LHCN-M2 (cell line): ENCODE results near the gene CTIF. TPM values are rescaled to one million over a fixed set of nuclear protein-coding genes. Genes with fewer than 3 reads are reported as not detected.

Experiments
- DNase-seq: peaks from one replicate; pipeline ENCODE4 v3.0.0-alpha.2; 2012; ENCODE audit warnings: low read depth
- total RNA-seq: library from RNA; depleted of rRNA; stranded (reverse); fragments of >200 nt; gene quantifications from 2 replicates; pipeline ENCODE4 v1.2.3, GENCODE V29; 2014

CTIF gene
- total RNA-seq, 1 experiment from 2014 or later, result 18.1 TPM

DNA sequence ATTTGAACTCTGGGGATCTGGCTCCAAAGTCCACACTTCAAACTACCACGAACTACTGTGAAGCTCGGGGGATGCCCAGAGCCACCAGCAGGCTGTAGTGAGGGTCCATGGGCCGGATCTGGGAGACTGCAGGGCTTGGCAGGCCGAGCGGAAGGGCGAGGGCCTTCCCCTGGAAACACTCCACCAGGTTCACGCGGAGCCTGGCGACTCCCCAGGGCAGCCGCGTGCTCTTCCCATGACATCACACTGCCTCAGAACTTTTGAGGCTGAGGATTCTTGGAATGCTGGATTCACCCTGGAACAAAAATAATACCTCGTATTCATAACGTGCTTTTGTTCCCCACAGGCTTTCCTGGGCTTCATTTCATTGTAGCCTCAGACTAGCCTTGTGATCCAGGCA, 210.9 kb downstream of the CTIF start:
- peak; percentile 72 for DNase-seq

DNA sequence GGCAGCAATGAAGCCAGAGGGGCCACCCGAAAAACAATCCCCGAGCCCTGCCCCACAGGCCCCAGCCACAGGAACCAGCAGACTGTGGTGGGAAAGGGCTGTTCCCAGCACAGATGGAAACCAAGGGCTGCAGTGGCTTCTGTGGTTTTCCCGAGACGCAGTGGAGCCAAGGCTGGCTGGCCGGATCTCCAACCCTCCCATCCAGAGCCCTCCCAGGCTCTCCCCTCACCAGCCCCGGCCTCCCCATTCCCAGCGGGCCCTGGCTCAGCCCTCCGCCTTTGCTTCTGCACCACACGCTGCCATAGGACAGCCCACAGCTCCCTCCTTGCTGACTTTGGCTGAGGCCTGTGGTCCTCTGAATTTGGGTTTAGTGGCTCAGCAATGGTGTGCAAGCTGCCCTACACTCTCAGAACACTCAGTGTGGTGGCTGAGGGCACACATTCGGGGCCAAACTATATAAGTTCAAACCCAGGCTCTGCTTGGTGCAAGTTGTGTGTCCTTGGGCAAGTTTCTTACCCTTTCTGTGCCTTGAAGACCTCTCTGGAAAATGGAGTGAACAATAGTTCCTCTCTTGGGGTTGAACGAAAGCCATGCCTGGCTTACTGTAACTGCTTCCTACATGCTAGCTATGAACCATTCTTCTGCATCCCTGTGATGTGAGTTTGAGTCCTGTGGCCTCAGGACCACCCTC, 211.8 kb downstream of the CTIF start:
- DNase-seq, result peak; percentile 72

DNA sequence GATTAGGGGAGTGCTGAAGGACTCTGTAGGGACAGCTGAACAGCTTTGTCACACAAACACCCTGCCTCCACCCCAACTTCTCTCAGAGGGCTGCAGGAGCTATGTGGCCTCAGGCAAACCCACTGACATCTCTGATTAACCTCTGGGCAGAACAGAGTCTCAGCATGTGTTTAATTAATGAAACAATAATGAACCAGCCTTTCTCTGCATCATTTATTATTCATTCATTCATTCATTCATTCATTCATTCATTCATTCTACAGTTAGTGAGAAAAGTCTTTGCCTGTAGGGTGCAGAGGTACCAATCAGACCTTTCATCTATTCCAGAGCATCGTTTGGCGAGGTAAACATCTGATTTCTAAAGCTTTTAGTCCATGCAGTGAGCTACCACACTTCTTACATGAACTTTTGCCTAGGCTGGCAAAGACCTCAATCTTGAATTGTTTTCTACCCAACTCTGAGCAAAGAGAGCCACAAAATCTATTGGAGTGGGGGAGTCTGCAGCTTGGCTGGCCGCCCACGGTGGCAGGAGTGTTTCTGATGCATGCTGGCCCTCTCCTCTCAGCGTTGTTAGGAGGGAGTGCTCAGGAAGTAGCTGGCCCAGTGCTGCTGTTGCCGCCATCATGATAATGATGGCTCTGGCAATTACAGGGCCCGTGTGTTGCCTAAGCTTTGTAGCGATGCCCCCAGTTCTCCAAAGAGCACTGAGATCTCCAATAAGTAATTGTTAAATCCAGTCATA, 213.1 kb downstream of the CTIF start:
- DNase-seq, result no peak

DNA sequence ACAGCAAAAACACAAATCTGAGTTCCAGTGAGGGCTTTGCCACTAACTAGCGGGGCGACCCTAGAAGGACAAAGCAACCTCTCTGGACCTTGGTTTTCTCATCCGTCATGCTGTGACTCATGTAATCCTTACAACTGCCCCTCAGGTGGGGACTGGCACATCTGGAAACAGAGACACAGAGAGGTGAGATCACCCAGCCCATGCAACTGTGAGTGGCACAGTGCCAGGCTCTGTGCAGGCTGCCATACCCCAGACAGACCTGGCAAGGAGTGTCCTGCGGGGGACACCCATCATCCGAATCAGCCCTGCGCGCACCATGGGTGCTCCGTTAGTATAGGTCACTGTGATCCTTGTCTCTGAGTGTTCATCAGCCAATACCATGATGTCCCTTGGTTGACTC, 213.6 kb downstream of the CTIF start:
- no peak for DNase-seq

DNA sequence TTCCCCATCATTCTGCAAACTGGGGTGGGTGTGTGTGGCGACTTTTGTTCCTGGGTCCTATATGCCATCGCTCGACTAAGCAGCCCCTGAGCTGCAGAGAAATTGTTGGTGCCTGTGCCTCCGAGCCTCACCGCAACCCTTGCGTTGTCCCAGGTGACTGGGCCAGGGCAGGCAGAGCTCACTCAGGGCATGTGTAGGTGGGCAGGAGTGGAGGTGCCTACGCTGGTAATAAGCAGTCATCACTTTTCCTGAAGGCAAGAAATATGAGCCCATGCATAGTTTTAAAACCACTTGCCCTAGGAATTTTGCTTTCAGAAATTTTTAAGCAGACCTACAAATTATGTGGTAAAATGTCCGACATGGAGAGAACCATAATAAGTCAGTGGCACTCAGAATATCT, 214.1 kb downstream of the CTIF start:
- no peak for DNase-seq

DNA sequence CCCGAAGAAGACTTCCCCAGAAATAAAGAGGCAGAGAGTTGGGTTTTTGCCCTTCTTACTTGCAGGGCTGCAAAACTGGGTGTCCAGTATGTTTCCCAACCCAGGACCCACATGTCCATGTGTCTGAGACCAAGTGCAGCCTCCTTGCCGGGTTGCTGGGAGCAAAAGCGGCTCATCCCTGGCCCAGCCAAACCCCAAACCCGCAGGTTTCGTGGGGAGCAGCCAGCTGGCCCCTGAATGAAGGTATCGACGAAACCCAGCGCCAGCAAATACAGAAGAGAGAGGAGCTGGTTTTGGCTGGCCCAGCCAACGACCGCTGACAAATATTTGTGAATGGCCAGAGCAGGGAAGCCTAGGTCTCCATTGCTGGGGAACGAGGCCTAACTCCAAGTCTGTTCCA, 214.9 kb downstream of the CTIF start:
- DNase-seq, result no peak

DNA sequence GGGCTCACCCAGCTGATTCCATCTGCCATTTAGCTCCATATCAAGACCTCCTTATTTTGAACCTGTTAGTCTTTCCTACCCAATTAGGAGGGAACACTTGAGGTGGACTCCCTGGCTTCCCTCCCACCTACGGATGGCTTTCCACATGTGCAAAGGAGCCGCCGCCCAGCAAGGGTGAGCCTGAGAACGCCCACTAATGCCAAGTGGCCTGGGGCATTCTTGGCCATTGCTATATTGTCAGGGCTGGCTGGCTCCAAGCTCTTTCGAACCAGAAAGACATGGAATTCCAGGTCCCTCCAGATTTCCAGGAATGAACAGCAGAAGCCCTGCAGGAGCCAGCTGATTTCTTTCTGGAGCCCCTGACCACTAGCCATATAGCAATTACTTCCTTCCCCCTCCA, 215.7 kb downstream of the CTIF start:
- DNase-seq, result no peak

DNA sequence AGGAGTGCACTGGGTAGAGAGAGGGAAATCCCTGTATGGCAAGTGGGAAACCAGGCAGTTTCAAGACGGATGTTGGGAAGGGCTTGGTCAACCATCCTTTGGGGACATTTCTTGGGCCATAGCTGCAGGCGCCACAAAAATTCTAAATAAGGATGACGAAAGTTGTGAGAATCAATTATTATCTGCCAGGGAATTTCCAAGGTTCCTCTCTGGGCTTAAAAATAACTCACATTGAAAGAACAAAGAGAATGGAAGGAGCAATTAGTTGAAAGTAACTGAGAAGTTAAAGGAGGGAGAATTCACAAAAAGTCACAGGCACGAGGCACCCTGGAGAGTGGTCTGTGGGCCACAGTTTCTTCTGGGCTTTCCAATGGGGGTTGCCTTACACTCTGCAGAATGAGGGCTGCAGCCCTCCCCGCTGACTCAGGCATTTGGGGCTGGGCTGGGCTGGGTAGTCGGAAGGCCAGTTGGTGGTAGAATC, 216.2 kb downstream of the CTIF start:
- no peak for DNase-seq

DNA sequence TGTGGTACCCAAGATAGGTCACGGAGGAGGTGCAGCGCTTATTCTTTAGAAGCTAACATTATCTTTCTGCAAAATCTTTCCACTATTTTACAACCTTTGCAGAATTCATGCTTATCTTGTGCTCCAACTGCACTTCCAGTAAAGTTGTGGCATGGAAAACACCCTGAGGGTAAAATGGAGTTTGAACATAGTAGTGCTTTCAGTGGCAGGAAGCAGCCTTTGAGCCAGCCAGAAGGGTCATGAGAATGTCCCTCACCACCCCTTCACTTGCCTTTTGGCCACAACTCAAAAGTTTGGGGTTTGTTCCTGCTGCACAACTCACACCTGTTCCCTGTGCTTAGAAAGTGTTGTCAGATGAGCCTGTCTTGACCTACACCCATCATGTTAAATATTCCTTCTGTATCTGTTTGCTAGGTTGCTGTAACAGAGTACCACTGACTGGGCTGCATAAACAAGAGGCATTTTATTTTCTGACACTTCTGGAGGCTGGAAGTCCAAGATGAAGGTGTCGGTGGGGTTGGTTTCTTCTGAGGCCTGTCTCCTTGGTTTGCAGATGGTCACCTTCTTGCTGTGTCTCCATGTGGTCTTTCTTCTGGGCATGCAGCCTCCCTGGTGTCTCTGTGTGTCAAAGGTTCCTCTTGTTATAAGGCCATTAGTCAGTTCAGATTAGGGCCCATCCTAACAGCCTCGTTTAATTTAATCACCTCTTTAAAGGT, 217.8 kb downstream of the CTIF start:
- no peak for DNase-seq

DNA sequence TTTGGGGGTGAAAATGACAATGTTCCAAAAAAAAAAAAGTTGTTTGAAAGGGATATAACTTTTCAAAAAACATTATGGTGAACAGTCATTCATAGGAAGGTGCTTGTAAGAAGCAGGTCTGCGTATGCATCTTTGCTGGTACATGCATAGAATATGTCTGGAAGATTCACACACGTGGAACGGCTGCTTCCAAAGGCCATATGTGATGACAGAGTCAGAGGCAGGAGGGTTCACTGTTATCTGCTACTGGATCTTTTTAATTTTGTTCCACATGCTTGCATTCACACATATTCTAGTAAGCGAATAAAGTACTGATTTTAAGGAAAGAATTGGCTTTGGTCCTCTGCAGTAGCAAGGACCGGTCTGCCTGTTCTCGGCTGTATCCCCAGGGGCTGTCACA, 218.5 kb downstream of the CTIF start:
- no peak for DNase-seq

DNA sequence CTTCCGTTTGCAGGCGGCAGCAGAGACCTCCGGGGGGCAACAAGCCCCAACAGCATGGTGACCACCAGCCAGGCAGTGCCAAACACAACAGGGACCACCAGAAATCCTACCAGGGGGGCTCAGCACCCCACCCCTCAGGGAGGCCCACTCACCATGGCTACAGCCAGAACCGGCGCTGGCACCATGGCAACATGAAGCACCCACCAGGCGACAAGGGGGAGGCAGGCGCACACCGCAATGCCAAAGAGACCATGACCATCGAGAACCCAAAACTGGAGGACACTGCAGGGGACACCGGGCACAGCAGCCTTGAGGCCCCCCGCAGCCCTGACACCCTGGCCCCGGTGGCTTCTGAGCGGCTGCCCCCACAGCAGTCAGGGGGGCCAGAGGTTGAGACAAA, 219.1 kb downstream of the CTIF start:
- DNase-seq, result no peak

DNA sequence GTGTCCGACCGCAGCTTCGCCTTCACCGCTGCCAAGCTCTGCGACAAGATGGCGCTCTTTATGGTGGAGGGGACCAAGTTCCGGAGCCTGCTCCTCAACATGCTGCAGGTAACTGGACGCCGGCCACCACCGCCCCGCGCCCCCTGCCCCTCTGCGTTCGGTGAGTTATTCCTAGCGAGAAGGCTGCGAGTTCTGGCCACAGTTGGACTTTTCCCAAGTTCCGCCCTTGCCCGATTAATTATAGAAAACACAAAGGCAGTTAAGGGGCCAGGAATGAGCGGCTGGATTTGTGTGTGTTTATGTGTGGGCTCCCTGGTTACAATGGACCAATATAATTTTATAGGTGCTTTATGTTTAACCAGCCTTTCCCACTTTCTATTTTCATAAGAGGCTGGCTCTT, 222.8 kb downstream of the CTIF start:
- no peak for DNase-seq

DNA sequence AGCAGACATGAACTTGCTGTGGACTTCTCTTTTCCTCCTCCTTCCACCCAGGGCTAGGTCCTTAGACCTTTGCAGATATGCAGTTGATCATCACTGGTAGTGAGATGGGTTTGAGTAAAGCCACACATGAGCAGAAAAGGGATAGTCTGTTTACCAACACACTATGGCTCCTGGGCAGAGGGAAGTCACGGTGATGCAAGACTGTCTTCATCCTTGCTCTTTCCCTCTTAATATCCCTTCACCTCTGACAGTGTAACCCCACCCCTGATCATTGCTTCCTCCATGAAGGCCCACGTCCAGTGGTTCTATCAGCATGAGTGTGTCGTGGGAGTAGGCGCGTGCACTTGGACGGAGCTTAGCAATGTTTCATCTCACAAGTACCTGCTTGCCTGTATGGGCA, 223.2 kb downstream of the CTIF start:
- DNase-seq, result no peak

DNA sequence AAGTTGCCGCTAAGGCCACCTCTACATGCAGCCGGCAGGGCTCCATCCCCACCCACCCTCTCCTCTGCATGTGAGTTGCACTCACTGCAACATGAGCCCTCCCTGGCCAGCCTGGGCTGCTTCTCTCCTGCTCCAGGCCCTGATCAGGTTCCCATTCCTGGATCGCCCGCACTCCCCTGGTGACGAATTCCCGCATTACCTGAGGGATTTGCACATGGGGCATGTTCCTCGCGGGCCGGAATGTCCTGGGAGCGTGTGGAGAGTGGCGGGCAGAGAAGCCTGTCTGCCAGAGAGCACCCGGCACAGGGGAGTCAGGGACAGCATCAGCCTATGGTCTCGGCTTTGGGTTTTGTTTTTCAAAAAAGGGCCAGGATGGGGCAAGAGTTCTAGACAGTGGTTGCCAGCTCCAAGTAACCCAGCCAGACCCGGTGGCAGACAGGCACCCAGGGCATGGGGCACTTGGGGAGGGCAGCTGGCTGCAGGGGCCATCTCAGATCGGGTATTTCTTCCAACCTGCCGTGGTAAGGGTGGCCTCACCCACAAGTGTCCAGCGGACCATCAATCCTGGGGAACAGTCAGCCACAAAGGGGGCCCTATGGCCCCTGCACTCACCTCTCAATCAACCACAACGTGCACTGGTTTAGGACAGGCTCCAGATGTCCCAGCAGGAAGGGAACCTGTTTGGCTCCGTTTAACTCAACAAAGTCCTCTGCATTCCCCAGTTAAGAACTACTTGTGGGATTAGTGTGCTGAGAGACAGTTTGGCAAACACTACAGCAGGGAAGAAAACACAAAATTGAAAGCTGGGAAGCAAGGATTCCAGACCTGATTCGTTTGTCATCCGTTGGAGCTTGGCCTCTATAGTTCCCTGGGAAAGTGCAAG, 224.2 kb downstream of the CTIF start:
- DNase-seq, result no peak

DNA sequence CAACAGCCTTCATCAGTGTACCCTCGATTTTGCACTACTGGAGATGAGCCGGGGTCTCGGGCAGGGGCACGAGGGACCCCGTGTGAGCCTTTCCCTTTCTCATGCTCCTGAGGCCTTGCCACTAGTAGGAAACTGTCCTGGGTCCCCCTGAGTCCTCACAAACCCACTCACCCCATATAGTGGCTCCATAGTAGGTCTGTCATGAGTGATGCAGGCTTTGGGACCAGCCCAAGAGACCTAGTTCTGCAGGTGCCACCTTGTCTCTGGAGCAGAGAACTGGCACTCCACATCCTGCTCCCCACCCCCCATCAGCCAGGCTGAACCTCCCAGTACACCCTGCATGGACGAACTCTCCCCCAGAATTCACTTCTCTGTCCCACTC, 224.9 kb downstream of the CTIF start:
- DNase-seq, result no peak

DNA sequence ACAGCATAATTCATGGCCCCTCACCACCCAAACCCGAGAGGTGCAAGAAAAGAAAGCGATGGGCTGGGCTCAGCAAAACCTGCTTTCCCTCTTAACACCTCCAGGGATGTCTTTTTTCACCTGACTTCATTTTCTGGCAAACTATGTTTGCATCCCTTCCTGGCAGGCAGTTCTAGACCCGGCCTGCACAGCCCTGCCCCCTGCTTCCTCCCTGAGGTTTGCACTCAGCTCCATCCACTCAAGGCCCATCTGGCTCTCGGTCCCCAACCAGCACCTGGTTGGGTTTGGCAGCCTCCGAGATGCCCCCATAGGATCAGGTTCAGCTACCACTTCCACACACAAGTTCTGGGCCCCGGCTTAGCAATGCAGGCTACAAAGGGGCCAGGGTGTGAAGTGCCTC, 226.2 kb downstream of the CTIF start:
- no peak for DNase-seq

DNA sequence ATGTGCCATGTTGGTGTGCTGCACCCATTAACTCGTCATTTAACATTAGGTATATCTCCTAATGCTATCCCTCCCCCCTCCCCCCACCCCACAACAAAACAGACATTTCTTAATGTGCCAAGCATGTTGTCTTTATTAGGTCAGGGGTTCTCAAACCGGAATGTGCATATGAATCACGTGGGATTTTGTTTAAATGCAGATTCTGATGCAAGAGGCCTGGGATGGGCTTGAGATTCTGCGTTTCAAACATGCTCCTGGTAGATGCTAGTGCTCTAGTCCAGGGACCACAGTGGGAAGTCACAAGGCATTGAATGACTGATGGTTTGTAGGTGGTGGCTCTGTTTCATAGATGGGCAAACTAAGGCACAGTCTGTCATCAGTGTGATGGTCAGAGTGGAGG, 227.2 kb downstream of the CTIF start:
- no peak for DNase-seq

DNA sequence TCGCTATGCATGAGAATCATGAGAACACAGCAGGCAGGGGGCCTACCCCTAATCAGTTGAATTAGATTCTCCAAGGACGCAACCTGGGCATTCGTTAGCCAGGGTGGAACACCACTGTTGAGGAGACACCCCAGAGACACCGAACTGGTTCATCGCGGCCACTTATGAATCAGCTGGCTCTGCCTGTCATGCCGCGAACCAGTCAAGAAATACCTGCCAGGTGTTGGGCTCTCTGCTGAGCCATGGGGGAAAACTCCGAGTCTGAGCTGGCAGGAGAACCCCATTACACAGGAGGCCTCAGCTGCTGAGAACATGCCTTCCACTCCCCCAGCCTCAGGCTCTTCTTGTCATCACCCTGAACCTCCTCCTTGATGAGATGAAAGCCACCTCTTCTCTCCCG, 227.7 kb downstream of the CTIF start:
- DNase-seq, result no peak

DNA sequence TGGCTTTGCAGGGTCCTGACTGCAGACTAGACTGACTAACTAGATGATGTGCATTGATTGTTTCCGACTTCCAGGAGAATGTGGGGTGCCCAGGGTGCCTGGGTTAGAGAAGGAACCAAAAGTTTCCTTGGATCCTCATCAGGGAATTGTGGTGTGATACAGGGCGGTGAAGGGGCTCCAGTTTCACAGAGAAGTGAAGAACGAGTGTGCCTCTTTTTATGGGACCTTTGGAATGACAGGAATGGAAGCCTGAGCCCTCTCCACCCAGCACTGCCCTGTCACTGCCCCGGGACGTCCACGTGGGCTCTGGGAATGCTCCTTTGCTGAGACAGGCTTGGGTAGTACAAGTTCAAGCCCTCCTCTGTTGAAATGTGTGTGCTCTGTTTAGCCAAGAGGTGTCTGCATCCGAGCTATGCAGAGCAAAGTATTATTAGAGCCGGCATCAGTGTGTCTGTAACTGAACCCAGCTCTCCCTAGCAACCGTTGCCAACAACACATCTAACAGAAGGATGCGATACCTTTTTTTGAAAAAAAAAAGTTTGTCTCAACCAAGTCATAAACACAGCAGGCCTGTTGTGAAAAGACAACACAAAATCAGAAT, 228.4 kb downstream of the CTIF start:
- peak; percentile 53 for DNase-seq

DNA sequence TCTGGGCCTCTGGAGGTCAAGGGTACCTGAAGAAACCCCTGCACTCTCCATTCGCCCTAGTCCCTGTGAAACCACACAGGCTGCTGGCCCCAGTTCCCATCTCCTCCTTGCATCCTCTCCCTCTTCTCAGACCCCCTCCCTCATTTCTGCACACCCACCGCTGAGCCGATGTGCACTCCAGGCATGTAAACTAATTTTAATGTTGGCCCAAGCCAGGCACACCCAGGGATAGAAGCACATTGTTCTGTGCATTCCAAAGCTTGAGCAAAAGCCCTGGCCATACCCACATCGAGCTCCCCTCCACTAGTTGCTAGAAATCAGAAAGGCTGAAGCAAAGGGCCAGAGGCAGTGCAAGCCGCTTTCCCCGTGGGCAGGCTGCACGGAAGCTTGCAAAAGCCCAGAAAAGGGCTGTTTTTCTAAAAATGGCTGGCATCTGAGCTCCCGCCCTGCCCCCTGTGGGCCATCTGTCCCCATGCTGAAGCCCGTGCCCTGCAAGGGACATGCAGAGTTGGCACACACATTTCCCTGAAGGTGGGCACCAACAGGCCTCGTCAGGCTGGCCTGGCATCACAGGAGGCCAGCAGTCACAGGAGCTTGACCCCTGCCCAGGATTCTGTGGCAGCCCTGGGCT, 230.3 kb downstream of the CTIF start:
- DNase-seq, result no peak

DNA sequence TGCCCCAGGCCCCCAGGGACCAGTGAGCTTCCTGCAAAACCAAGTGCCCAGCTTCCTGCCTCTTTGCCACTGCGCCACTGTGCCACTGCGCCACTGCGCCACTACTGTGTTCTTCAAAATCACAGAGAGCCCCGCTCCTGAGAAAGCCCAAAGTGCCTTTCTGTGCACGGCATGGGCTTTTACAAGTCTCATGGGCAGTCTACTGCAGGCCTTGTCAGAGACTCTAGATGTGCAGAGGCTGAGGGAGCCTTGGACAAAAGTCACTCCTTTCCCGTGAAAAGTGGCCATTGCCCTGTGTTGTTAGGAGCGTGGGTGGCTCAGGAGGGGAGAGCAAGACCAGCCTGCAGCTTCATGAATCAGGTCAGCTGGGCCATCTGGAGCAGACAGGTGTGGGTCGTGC, 231.4 kb downstream of the CTIF start:
- no peak for DNase-seq
